ENCODE measurements around the gene CACNG4. TPM values are rescaled to one million over a fixed set of nuclear protein-coding genes. Genes with fewer than 3 reads are reported as not detected.

The CACNG4 gene
- total RNA-seq, 1 donor from 2014 or later = 0.74 TPM

- Histone ChIP-seq H3K27ac (no peak overlapping the region), H3K9me3 (no peaks in the 10 kb centered on the region), H3K36me3 (no peaks in the 10 kb centered on the region), H3K4me1 (no peaks in the 10 kb centered on the region), H3K27me3 (no peaks in the 10 kb centered on the region), H3K4me3 (no peak overlapping the region)
- intact Hi-C loops (cut with DNase I) = no loop called here
- no peak for DNase-seq (ENCODE audit: extremely low spot score in 2 of 2)
- no peak for TF ChIP-seq CTCF (IDR thresholded peaks at IDR 0.05)
- TF ChIP-seq POLR2AphosphoS5 (IDR thresholded peaks at IDR 0.05; ENCODE audit: insufficient read depth in 1 of 2, low read depth in 1 of 2) = no peak
These were observed 51.7 kb downstream of the CACNG4 start for GRCh38 chr17:67016039-67016762.

GRCh38 chr17:67017910-67018309, 53.4 kb downstream of the CACNG4 start:
- intact Hi-C loops (cut with DNase I) = no loop called here
- TF ChIP-seq POLR2A (IDR thresholded peaks at IDR 0.05) = no peak
- no peak for TF ChIP-seq CTCF (IDR thresholded peaks at IDR 0.05)
- TF ChIP-seq POLR2AphosphoS5 (IDR thresholded peaks at IDR 0.05; ENCODE audit: insufficient read depth in 1 of 2, low read depth in 1 of 2) = no peak

GRCh38 chr17:67018471-67019434, 54.2 kb downstream of the CACNG4 start:
- Histone ChIP-seq H3K4me1 (no peaks in the 10 kb centered on the region), H3K27ac (no peak overlapping the region), H3K27me3 (no peaks in the 10 kb centered on the region), H3K36me3 (no peaks in the 10 kb centered on the region), H3K4me3 (no peak overlapping the region), H3K9me3 (no peaks in the 10 kb centered on the region)
- TF ChIP-seq POLR2A (IDR thresholded peaks at IDR 0.05) (no peak), CTCF (IDR thresholded peaks at IDR 0.05) (no peak), POLR2AphosphoS5 (IDR thresholded peaks at IDR 0.05; ENCODE audit: insufficient read depth in 1 of 2, low read depth in 1 of 2) (no peak)
- intact Hi-C loops (cut with DNase I) = no loop called here
- no peak for DNase-seq (ENCODE audit: extremely low spot score in 2 of 2)

More at GRCh38 chr17:67017910-67018309, 53.4 kb downstream of the CACNG4 start:
- H3K27ac ChIP-seq = no peak overlapping the region
- H3K9me3 ChIP-seq = no peaks in the 10 kb centered on the region
- no peaks in the 10 kb centered on the region for H3K27me3 ChIP-seq
- H3K4me3 ChIP-seq = no peak overlapping the region
- no peaks in the 10 kb centered on the region for H3K36me3 ChIP-seq
- DNase-seq (ENCODE audit: extremely low spot score in 2 of 2) = no peak
- H3K4me1 ChIP-seq = no peaks in the 10 kb centered on the region

GRCh38 chr17:67019809-67020208, 55.3 kb downstream of the CACNG4 start:
- TF ChIP-seq POLR2A (IDR thresholded peaks at IDR 0.05) (no peak), CTCF (IDR thresholded peaks at IDR 0.05) (no peak), POLR2AphosphoS5 (IDR thresholded peaks at IDR 0.05; ENCODE audit: insufficient read depth in 1 of 2, low read depth in 1 of 2) (no peak)
- DNase-seq (ENCODE audit: extremely low spot score in 2 of 2) = no peak
- intact Hi-C loops (cut with DNase I) = no loop called here
- no peaks in the 10 kb centered on the region for H3K27me3 ChIP-seq
- H3K4me3 ChIP-seq = no peak overlapping the region
- H3K36me3 ChIP-seq = no peaks in the 10 kb centered on the region
- H3K4me1 ChIP-seq = no peaks in the 10 kb centered on the region
- no peaks in the 10 kb centered on the region for H3K9me3 ChIP-seq
- H3K27ac ChIP-seq = no peak overlapping the region

Data from vagina (tissue), 2 donors.